ENCODE measurements around the gene CASP3. TPM values are rescaled to one million over a fixed set of nuclear protein-coding genes. Genes with fewer than 3 reads are reported as not detected.

CASP3 gene
- total RNA-seq, 1 experiment from 2014 or later, result 65.5 TPM

- POLR2A ChIA-PET (ENCODE audit: low non-redundant PET), result no interaction called here
- CTCF ChIA-PET, result no interaction called here
- Histone ChIP-seq H3K27me3 (replicated peaks; ENCODE audit: insufficient read depth, low read depth, low read length, poor library complexity) (no peaks in the 10 kb centered on the region), H3K36me3 (ENCODE audit: insufficient read depth, low read length, poor library complexity, severe bottlenecking) (no peaks in the 10 kb centered on the region), H3K4me3 (ENCODE audit: low read depth, low read length, poor library complexity, severe bottlenecking) (no peak overlapping the region), H3K9me3 (ENCODE audit: low read depth, low read length, poor library complexity, severe bottlenecking) (no peaks in the 10 kb centered on the region), H3K4me1 (ENCODE audit: insufficient read depth, low read length, poor library complexity, severe bottlenecking) (no peaks in the 10 kb centered on the region), H3K27ac (ENCODE audit: low read depth, low read length, poor library complexity, severe bottlenecking) (no peak overlapping the region)
- DNase-seq (ENCODE audit: low spot score), result no peak
- no TSS peak for BruUV-seq (replicated peaks)
- intact Hi-C loops (cut with micrococcal nuclease; ENCODE audit: unreplicated experiment), result no loop called here
- TF ChIP-seq CTCF (conservative IDR thresholded peaks at IDR 0.05; ENCODE audit: low read depth, low read length), result no peak
These were observed 49.6 kb downstream of the CASP3 start for GRCh38 chr4:184599492-184600135.

DNA sequence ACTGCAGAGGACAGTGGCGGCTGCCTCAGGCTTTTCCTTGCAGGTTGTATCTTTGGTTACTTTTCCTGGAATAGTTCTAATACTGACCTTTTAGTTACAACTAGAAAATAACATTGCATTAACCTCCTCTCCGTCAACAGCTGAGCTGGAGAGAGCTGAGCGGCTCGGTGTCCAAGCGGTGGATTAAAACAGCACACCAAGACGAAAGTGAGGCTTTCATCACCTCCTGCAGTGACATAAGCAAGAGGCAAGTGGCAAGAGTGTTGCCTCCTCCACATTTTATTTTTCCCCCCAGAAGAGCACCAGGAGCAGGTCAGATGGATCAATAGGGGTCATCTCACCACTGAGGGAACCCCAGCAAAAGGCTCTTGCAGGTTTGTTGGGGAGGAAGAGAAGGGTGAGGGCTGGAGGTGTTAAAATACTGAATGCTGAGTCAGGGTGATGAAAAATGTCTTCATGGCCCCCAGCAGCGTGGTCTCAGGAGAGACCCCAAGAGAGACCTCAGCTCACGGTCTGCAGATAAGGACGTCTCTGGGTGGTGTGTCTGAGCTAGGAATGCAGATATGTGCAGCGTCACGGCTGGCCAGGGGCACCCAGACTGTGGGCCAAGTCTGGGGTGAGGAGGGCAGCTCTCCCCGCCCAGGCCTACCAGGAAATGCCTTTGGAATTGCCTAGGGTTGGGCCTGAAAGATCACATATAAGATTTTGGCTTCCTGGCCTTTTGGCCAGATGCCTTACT lies 50.3 kb downstream of the CASP3 start:
- no peak for DNase-seq (ENCODE audit: low spot score)
- H3K36me3 ChIP-seq (ENCODE audit: insufficient read depth, low read length, poor library complexity, severe bottlenecking), result no peaks in the 10 kb centered on the region
- CTCF ChIA-PET, result no interaction called here
- intact Hi-C loops (cut with micrococcal nuclease; ENCODE audit: unreplicated experiment), result no loop called here
- no peaks in the 10 kb centered on the region for H3K4me1 ChIP-seq (ENCODE audit: insufficient read depth, low read length, poor library complexity, severe bottlenecking)
- H3K27me3 ChIP-seq (replicated peaks; ENCODE audit: insufficient read depth, low read depth, low read length, poor library complexity), result no peaks in the 10 kb centered on the region
- TF ChIP-seq CTCF (conservative IDR thresholded peaks at IDR 0.05; ENCODE audit: low read depth, low read length) (no peak), EZH2 (IDR thresholded peaks at IDR 0.05; ENCODE audit: borderline replicate concordance, low read depth, low read length, poor library complexity, severe bottlenecking) (no peak)
- H3K4me3 ChIP-seq (ENCODE audit: low read depth, low read length, poor library complexity, severe bottlenecking), result no peak overlapping the region
- H3K27ac ChIP-seq (ENCODE audit: low read depth, low read length, poor library complexity, severe bottlenecking), result no peak overlapping the region
- BruUV-seq (replicated peaks), result no TSS peak
- POLR2A ChIA-PET (ENCODE audit: low non-redundant PET), result no interaction called here
- no peaks in the 10 kb centered on the region for H3K9me3 ChIP-seq (ENCODE audit: low read depth, low read length, poor library complexity, severe bottlenecking)

GRCh38 chr4:184596617-184597185 lies 52.5 kb downstream of the CASP3 start:
- Histone ChIP-seq H3K36me3 (ENCODE audit: insufficient read depth, low read length, poor library complexity, severe bottlenecking) (no peaks in the 10 kb centered on the region), H3K27me3 (replicated peaks; ENCODE audit: insufficient read depth, low read depth, low read length, poor library complexity) (no peaks in the 10 kb centered on the region), H3K4me3 (ENCODE audit: low read depth, low read length, poor library complexity, severe bottlenecking) (no peak overlapping the region), H3K4me1 (ENCODE audit: insufficient read depth, low read length, poor library complexity, severe bottlenecking) (no peaks in the 10 kb centered on the region), H3K9me3 (ENCODE audit: low read depth, low read length, poor library complexity, severe bottlenecking) (no peaks in the 10 kb centered on the region), H3K27ac (ENCODE audit: low read depth, low read length, poor library complexity, severe bottlenecking) (no peak overlapping the region)
- no peak for DNase-seq (ENCODE audit: low spot score)
- ChIA-PET POLR2A (ENCODE audit: low non-redundant PET) (interaction anchor here (0.6 kb wide), 1 partner anchor 52 kb away, joined by 5 read pairs; no protein-coding TSS in a partner anchor), CTCF (no interaction called here)
- intact Hi-C loops (cut with micrococcal nuclease; ENCODE audit: unreplicated experiment), result no loop called here
- no TSS peak for BruUV-seq (replicated peaks)
- TF ChIP-seq EZH2 (IDR thresholded peaks at IDR 0.05; ENCODE audit: borderline replicate concordance, low read depth, low read length, poor library complexity, severe bottlenecking) (no peak), CTCF (conservative IDR thresholded peaks at IDR 0.05; ENCODE audit: low read depth, low read length) (no peak)
